Measurements from ENCODE around the gene MRPL34. TPM values are rescaled to one million over a fixed set of nuclear protein-coding genes. Genes with fewer than 3 reads are reported as not detected.

The MRPL34 gene
- total RNA-seq, 1 donor from 2014 or later = 206 TPM

DNA sequence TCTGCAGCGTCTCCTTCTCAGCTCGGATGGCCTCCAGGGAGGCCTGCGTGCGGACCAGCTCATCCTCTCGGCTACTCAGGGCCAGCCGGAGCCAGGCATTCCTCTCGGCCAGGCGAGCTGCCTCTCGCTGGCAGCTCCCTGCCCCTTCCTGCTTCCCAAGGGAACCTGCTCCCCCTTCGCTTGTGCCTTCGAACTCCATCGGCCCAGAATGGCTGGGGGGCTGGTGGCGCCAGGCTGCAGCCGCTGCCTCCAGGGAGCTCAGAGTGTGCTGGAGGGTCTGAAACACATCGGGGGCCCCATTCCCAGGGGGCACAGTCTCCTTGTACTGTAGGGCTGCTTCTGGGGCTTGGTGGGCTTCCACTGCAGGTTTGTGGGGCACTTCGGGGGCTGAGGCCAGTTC, 43.1 kb upstream of the MRPL34 start:
- no peak for TF ChIP-seq CTCF (IDR thresholded peaks at IDR 0.05; ENCODE audit: borderline replicate concordance)
- DNase-seq = no peak
- Histone ChIP-seq H3K4me1 (peaks cover 23% of the 10 kb centered on the region), H3K27ac (replicated peaks) (peak overlapping the region; percentile 90), H3K9me3 (replicated peaks) (peaks cover 13% of the 10 kb centered on the region), H3K36me3 (peaks cover 16% of the 10 kb centered on the region), H3K27me3 (ENCODE audit: low read depth) (no peaks in the 10 kb centered on the region), H3K4me3 (peak overlapping the region; percentile 71)
- intact Hi-C loops (cut with micrococcal nuclease) = no loop called here

DNA sequence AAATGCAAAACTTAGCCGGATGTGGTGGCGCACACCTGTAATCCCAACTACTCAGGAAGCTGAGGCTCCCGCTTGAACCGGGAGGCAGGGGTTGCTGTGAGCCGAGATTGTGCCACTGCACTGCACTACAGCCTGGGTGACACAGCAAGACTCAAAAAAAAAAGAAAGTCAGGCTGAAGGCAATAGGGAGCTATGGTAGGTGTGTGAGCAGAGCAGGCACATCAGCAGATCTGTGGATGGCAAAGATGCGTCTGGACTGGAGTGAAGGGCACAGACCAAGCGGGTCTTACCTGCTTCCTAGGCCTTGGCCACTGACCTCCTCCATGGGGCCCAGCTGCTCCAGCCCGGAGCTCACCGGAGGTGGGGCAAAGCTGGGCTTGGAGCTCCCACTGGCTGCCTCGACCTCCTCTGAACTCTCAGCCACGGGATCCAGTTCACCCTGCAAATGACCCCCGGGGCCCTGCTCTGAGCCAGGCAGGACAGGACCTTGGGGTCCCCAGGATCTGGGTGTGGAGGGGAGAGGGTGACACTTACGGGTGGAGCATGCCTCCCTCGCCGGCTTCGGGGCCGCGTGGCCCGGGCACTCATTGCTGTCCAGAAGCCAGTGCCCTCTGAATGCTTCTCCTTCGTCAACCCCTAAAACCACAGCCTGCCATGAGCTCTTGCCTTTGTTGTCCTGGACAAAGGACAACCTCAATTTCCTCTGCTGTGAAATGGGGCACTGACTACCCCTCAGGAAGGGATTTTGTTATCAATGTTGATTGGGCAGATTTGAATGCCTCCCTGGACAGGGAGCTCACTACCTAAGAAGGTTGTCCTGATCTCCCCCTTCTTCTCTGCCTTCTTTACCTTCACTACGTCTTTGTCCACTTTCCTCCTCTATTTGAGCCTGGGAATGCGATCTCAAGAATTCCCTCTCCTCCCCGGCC, 41.7 kb upstream of the MRPL34 start:
- Histone ChIP-seq H3K27me3 (ENCODE audit: low read depth) (no peaks in the 10 kb centered on the region), H3K9me3 (replicated peaks) (peaks cover 12% of the 10 kb centered on the region), H3K27ac (replicated peaks) (peak overlapping the region; percentile 90), H3K36me3 (peaks cover 12% of the 10 kb centered on the region), H3K4me1 (peaks cover 36% of the 10 kb centered on the region), H3K4me3 (peak overlapping the region; percentile 71)
- intact Hi-C loops (cut with micrococcal nuclease) = no loop called here
- TF ChIP-seq CTCF (IDR thresholded peaks at IDR 0.05; ENCODE audit: borderline replicate concordance) = no peak
- DNase-seq = no peak

GRCh38 chr19:17264641-17264979, 41.1 kb upstream of the MRPL34 start, which contains the start of gene USHBP1:
USHBP1 (minus strand) TSS chr19:17264745; CDS start chr19:17264299, 446 bp downstream.
- peaks cover 5% of the 10 kb centered on the region for H3K9me3 ChIP-seq (replicated peaks)
- peak within 1 kb of the TSS; percentile 90 for H3K27ac ChIP-seq (replicated peaks)
- intact Hi-C loops (cut with micrococcal nuclease) = no loop called here
- peak; percentile 52 for DNase-seq
- peaks cover 36% of the 10 kb centered on the region for H3K4me1 ChIP-seq
- no peak for TF ChIP-seq CTCF (IDR thresholded peaks at IDR 0.05; ENCODE audit: borderline replicate concordance)
- peak within 1 kb of the TSS; percentile 71 for H3K4me3 ChIP-seq
- H3K36me3 ChIP-seq = peaks cover 14% of the 10 kb centered on the region
- no peaks in the 10 kb centered on the region for H3K27me3 ChIP-seq (ENCODE audit: low read depth)

- TF ChIP-seq CTCF (IDR thresholded peaks at IDR 0.05; ENCODE audit: borderline replicate concordance) = no peak
- intact Hi-C loops (cut with micrococcal nuclease) = no loop called here
- no peaks in the 10 kb centered on the region for H3K27me3 ChIP-seq (ENCODE audit: low read depth)
- no peaks in the 10 kb centered on the region for H3K9me3 ChIP-seq (replicated peaks)
- H3K36me3 ChIP-seq = peaks cover 24% of the 10 kb centered on the region
- DNase-seq = no peak
- peaks cover 36% of the 10 kb centered on the region for H3K4me1 ChIP-seq
- H3K4me3 ChIP-seq = no peak overlapping the region
- peak overlapping the region; percentile 90 for H3K27ac ChIP-seq (replicated peaks)
Measured at GRCh38 chr19:17266026-17266425, 39.6 kb upstream of the MRPL34 start.

DNA sequence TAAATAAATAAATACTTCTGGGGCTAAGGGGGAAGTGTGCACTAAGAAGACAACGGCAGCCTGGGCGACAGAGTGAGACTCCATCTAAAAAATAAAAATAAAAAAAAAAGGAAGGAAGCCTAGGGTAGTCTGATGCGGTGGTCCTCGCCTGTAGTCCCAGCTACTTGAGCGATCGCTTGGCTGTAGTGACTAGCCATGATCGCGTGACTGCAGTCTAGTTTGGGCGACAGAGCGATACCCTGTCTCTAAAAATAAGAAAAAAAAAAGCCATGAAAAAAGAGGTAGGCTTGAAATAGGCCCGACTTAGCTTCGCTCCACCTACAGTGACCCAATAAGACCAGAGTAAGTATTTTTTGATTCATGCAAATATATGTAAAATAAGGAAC, 39.1 kb upstream of the MRPL34 start:
- Histone ChIP-seq H3K4me1 (peaks cover 34% of the 10 kb centered on the region), H3K4me3 (peak overlapping the region; percentile 96), H3K9me3 (replicated peaks) (no peaks in the 10 kb centered on the region), H3K27me3 (ENCODE audit: low read depth) (no peaks in the 10 kb centered on the region), H3K27ac (replicated peaks) (peak overlapping the region; percentile 90), H3K36me3 (peaks cover 29% of the 10 kb centered on the region)
- intact Hi-C loops (cut with micrococcal nuclease) = no loop called here
- TF ChIP-seq CTCF (IDR thresholded peaks at IDR 0.05; ENCODE audit: borderline replicate concordance) = no peak
- DNase-seq = no peak
